ENCODE results near the gene FARS2.

FARS2 gene

GRCh38 chr6:5285081-5285480 lies 23.8 kb downstream of the FARS2 start:
- no peak for TF ChIP-seq CTCF (IDR thresholded peaks at IDR 0.05; ENCODE audit: low read depth, low read length)
- no peak overlapping the region for H3K4me3 ChIP-seq (ENCODE audit: low read depth, low read length)

GRCh38 chr6:5285526-5285925 lies 24.2 kb downstream of the FARS2 start:
- H3K4me3 ChIP-seq (ENCODE audit: low read depth, low read length): no peak overlapping the region
- no peak for TF ChIP-seq CTCF (IDR thresholded peaks at IDR 0.05; ENCODE audit: low read depth, low read length)

GRCh38 chr6:5286780-5287179 lies 25.5 kb downstream of the FARS2 start:
- no peak overlapping the region for H3K4me3 ChIP-seq (ENCODE audit: low read depth, low read length)
- no peak for TF ChIP-seq CTCF (IDR thresholded peaks at IDR 0.05; ENCODE audit: low read depth, low read length)

GRCh38 chr6:5287205-5287965 lies 26.1 kb downstream of the FARS2 start:
- peak overlapping the region; percentile 5; the same call in 1 of the 2 replicates for H3K4me3 ChIP-seq (ENCODE audit: low read depth, low read length)
- no peak for TF ChIP-seq CTCF (IDR thresholded peaks at IDR 0.05; ENCODE audit: low read depth, low read length)

GRCh38 chr6:5287966-5288297 lies 26.6 kb downstream of the FARS2 start:
- no peak for TF ChIP-seq CTCF (IDR thresholded peaks at IDR 0.05; ENCODE audit: low read depth, low read length)
- H3K4me3 ChIP-seq (ENCODE audit: low read depth, low read length): no peak overlapping the region

GRCh38 chr6:5290097-5290496 lies 28.8 kb downstream of the FARS2 start:
- no peak for TF ChIP-seq CTCF (IDR thresholded peaks at IDR 0.05; ENCODE audit: low read depth, low read length)
- H3K4me3 ChIP-seq (ENCODE audit: low read depth, low read length): no peak overlapping the region

- TF ChIP-seq CTCF (IDR thresholded peaks at IDR 0.05; ENCODE audit: low read depth, low read length): no peak
- no peak overlapping the region for H3K4me3 ChIP-seq (ENCODE audit: low read depth, low read length)
These were observed 29.2 kb downstream of the FARS2 start for GRCh38 chr6:5290500-5290899.

All from WI38 (cell line).